Ishikawa (cell line): ENCODE measurements around the gene ARHGAP44.

Source experiments
- CEBPB ChIP-seq: IDR thresholded peaks from 2 replicates; pipeline ENCODE4 v1.6.1; 2012
- CREB1 ChIP-seq: IDR thresholded peaks from 2 replicates; pipeline ENCODE4 v1.6.1; 2012; ENCODE audit warnings: low read depth
- EGR1 ChIP-seq: IDR thresholded peaks from 2 replicates; pipeline ENCODE4 v1.6.1; 2012
- EP300 ChIP-seq: IDR thresholded peaks from 2 replicates; pipeline ENCODE4 v1.6.1; 2012; ENCODE audit warnings: borderline replicate concordance
- FOXM1 ChIP-seq: IDR thresholded peaks from 2 replicates; pipeline ENCODE4 v1.6.1; 2012; ENCODE audit warnings: low read depth, borderline replicate concordance
- NFIC ChIP-seq: IDR thresholded peaks from 2 replicates; pipeline ENCODE4 v1.6.1; 2012
- RAD21 ChIP-seq: IDR thresholded peaks from 2 replicates; pipeline ENCODE4 v1.6.1; 2012; ENCODE audit warnings: low read depth
- TAF1 ChIP-seq: IDR thresholded peaks from 2 replicates; pipeline ENCODE4 v1.6.1; 2012; ENCODE audit warnings: low read depth, mild to moderate bottlenecking
- TCF12 ChIP-seq: IDR thresholded peaks from 2 replicates; pipeline ENCODE4 v1.6.1; 2012; ENCODE audit warnings: low read depth
- YY1 ChIP-seq: IDR thresholded peaks from 2 replicates; pipeline ENCODE4 v1.6.1; 2012; ENCODE audit warnings: low read depth
- ZBTB7A ChIP-seq: IDR thresholded peaks from 2 replicates; pipeline ENCODE4 v1.6.1; 2012; ENCODE audit warnings: low read depth
- TF ChIP-seq, protein P1 (sequence below): IDR thresholded peaks from 2 replicates; pipeline ENCODE4 v1.6.1; 2012
- TF ChIP-seq, protein P2 (sequence below): IDR thresholded peaks from 2 replicates; pipeline ENCODE4 v1.6.1; 2012
- TF ChIP-seq, protein P3 (sequence below): IDR thresholded peaks from 2 replicates; pipeline ENCODE4 v1.6.1; 2012; ENCODE audit warnings: low read depth, mild to moderate bottlenecking

DNA sequence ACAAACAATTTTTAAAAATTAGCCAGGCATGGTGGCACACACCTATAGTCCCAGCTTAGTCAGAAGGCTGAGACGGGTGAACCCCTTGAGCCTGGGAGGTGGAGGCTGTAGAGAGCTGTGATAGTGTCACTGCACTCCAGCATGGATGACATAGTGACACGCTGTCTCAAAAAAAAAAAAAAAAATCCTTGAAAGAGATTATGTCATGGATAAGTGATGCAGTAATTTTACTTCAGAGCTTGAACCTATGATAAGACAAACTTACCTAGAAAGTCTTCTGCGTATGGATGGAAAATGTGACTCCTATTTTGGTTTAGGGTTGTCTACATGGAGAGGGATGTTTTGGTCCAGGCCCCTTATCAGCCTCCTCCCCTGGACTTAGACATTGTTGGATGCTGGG is 176.7 kb downstream of the ARHGAP44 start:
- TF ChIP-seq RAD21: no peak
- TF ChIP-seq, protein P1, sequence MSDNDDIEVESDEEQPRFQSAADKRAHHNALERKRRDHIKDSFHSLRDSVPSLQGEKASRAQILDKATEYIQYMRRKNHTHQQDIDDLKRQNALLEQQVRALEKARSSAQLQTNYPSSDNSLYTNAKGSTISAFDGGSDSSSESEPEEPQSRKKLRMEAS: no peak
- TF ChIP-seq EP300: no peak
- no peak for TF ChIP-seq CREB1
- TF ChIP-seq YY1: no peak
- no peak for TF ChIP-seq EGR1
- TF ChIP-seq, protein P2, sequence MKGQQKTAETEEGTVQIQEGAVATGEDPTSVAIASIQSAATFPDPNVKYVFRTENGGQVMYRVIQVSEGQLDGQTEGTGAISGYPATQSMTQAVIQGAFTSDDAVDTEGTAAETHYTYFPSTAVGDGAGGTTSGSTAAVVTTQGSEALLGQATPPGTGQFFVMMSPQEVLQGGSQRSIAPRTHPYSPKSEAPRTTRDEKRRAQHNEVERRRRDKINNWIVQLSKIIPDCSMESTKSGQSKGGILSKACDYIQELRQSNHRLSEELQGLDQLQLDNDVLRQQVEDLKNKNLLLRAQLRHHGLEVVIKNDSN: no peak
- no peak for TF ChIP-seq TAF1
- TF ChIP-seq TCF12: no peak
- TF ChIP-seq ZBTB7A: no peak
- TF ChIP-seq FOXM1: no peak
- no peak for TF ChIP-seq CEBPB
- TF ChIP-seq, protein P3, sequence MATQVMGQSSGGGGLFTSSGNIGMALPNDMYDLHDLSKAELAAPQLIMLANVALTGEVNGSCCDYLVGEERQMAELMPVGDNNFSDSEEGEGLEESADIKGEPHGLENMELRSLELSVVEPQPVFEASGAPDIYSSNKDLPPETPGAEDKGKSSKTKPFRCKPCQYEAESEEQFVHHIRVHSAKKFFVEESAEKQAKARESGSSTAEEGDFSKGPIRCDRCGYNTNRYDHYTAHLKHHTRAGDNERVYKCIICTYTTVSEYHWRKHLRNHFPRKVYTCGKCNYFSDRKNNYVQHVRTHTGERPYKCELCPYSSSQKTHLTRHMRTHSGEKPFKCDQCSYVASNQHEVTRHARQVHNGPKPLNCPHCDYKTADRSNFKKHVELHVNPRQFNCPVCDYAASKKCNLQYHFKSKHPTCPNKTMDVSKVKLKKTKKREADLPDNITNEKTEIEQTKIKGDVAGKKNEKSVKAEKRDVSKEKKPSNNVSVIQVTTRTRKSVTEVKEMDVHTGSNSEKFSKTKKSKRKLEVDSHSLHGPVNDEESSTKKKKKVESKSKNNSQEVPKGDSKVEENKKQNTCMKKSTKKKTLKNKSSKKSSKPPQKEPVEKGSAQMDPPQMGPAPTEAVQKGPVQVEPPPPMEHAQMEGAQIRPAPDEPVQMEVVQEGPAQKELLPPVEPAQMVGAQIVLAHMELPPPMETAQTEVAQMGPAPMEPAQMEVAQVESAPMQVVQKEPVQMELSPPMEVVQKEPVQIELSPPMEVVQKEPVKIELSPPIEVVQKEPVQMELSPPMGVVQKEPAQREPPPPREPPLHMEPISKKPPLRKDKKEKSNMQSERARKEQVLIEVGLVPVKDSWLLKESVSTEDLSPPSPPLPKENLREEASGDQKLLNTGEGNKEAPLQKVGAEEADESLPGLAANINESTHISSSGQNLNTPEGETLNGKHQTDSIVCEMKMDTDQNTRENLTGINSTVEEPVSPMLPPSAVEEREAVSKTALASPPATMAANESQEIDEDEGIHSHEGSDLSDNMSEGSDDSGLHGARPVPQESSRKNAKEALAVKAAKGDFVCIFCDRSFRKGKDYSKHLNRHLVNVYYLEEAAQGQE: no peak
- TF ChIP-seq NFIC: no peak
